ENCODE measurements around the gene PAK3.

Gene PAK3

DNA sequence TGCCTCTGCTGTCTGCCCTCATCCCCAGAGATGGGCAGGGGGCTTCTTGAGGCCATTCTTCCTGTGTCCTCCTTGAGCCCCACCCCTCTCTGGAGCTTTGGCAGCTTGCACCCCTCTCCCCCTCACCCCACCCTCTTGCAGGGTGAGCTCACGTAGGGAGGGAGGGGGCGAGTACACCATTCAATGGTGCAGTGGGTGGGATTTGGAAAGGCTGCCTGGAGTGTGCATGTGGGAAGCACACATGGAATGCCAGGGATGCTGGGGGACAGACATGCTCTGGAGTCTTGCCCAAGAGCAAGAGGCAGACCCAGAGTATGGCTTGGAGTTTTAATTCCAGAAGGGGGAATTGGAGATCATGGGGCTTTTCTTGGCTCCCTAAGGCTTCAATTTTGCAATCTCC lies 5.6 kb downstream of the PAK3 start:
- Histone ChIP-seq H3K36me3 (ENCODE audit: control insufficient read depth, low read length) (no peaks in the 10 kb centered on the region), H3K4me1 (ENCODE audit: control insufficient read depth, low read length) (no peaks in the 10 kb centered on the region)
- no peak for TF ChIP-seq EZH2phosphoT487 (IDR thresholded peaks at IDR 0.05; ENCODE audit: borderline replicate concordance, low read length)
- TF ChIP-seq, protein P1, sequence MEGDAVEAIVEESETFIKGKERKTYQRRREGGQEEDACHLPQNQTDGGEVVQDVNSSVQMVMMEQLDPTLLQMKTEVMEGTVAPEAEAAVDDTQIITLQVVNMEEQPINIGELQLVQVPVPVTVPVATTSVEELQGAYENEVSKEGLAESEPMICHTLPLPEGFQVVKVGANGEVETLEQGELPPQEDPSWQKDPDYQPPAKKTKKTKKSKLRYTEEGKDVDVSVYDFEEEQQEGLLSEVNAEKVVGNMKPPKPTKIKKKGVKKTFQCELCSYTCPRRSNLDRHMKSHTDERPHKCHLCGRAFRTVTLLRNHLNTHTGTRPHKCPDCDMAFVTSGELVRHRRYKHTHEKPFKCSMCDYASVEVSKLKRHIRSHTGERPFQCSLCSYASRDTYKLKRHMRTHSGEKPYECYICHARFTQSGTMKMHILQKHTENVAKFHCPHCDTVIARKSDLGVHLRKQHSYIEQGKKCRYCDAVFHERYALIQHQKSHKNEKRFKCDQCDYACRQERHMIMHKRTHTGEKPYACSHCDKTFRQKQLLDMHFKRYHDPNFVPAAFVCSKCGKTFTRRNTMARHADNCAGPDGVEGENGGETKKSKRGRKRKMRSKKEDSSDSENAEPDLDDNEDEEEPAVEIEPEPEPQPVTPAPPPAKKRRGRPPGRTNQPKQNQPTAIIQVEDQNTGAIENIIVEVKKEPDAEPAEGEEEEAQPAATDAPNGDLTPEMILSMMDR (IDR thresholded peaks at IDR 0.05; ENCODE audit: low read depth, low read length, poor library complexity, severe bottlenecking): no peak

DNA sequence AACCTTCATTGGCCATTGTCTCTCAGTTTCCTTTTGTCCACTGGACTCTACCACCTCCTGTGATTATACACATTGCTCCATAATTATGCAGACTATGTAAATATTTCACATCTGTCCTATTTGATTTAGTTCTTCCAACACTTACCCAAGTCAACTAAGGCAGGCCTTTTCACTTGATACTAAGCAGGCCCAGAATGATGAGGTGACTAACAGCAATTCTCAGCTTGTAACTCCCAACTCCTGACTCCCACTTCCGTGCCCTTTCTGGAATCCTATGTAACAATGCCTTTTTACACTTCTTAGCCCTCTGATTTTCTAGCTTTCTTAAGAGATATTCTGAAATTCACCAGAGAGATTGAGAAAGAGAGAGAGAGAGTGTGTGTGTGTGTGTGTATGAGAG lies 6.6 kb downstream of the PAK3 start:
- H3K4me3 ChIP-seq (ENCODE audit: low read length): no peak overlapping the region
- H3K4me2 ChIP-seq (ENCODE audit: low read length): no peak overlapping the region
- TF ChIP-seq, protein P1 (IDR thresholded peaks at IDR 0.05; ENCODE audit: low read depth, low read length, poor library complexity, severe bottlenecking): no peak
- TF ChIP-seq EZH2phosphoT487 (IDR thresholded peaks at IDR 0.05; ENCODE audit: borderline replicate concordance, low read length): no peak
- no peaks in the 10 kb centered on the region for H4K20me1 ChIP-seq (ENCODE audit: control insufficient read depth, insufficient read depth, low read depth, low read length)
- H3F3A ChIP-seq (ENCODE audit: control insufficient read depth, insufficient read depth): no peaks in the 10 kb centered on the region
- no peaks in the 10 kb centered on the region for H3K9me2 ChIP-seq (replicated peaks; ENCODE audit: control insufficient read depth, low read length)
- H3K27ac ChIP-seq (ENCODE audit: low read depth, low read length): no peak overlapping the region
- no peaks in the 10 kb centered on the region for H3K4me1 ChIP-seq (ENCODE audit: control insufficient read depth, low read length)
- H3K36me3 ChIP-seq (ENCODE audit: control insufficient read depth, low read length): no peaks in the 10 kb centered on the region
- H3K27me3 ChIP-seq (ENCODE audit: control insufficient read depth, low read length): no peaks in the 10 kb centered on the region
- no peaks in the 10 kb centered on the region for H3K79me2 ChIP-seq (ENCODE audit: control insufficient read depth, low read length)
- no peaks in the 10 kb centered on the region for H3K9me3 ChIP-seq (ENCODE audit: control insufficient read depth, insufficient read depth, low read length)

More for the DNA sequence above, 5.6 kb downstream of the PAK3 start:
- H3K79me2 ChIP-seq (ENCODE audit: control insufficient read depth, low read length): no peaks in the 10 kb centered on the region
- no peaks in the 10 kb centered on the region for H3K9me2 ChIP-seq (replicated peaks; ENCODE audit: control insufficient read depth, low read length)
- H3K27ac ChIP-seq (ENCODE audit: low read depth, low read length): no peak overlapping the region
- H4K20me1 ChIP-seq (ENCODE audit: control insufficient read depth, insufficient read depth, low read depth, low read length): no peaks in the 10 kb centered on the region
- no peaks in the 10 kb centered on the region for H3K27me3 ChIP-seq (ENCODE audit: control insufficient read depth, low read length)
- H3F3A ChIP-seq (ENCODE audit: control insufficient read depth, insufficient read depth): no peaks in the 10 kb centered on the region
- no peak overlapping the region for H3K4me3 ChIP-seq (ENCODE audit: low read length)
- H3K4me2 ChIP-seq (ENCODE audit: low read length): no peak overlapping the region
- no peaks in the 10 kb centered on the region for H3K9me3 ChIP-seq (ENCODE audit: control insufficient read depth, insufficient read depth, low read length)

DNA sequence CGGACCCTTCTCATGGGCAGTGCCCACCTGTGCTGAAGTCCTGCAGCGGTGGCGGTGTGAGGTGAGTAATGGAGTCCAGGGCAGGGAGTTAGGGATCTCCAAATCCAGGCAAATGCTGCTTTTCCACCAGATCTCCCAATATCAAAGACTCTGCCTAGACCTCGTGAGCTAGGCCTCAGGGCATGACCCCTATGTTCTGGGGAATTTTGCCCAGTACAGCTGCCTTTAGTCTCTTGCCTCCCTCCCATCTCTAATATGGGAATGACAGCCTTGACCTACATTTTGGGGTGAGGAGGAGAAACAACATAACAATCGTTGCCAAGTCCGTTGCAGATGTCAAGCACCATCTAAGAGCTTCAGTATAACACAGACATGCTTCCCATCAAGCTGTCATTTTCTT lies 7.3 kb downstream of the PAK3 start:
- Histone ChIP-seq H4K20me1 (ENCODE audit: control insufficient read depth, insufficient read depth, low read depth, low read length) (no peaks in the 10 kb centered on the region), H3K27ac (ENCODE audit: low read depth, low read length) (no peak overlapping the region), H3K9me3 (ENCODE audit: control insufficient read depth, insufficient read depth, low read length) (no peaks in the 10 kb centered on the region), H3K27me3 (ENCODE audit: control insufficient read depth, low read length) (no peaks in the 10 kb centered on the region), H3F3A (ENCODE audit: control insufficient read depth, insufficient read depth) (no peaks in the 10 kb centered on the region), H3K9me2 (replicated peaks; ENCODE audit: control insufficient read depth, low read length) (no peaks in the 10 kb centered on the region), H3K4me2 (ENCODE audit: low read length) (no peak overlapping the region), H3K4me1 (ENCODE audit: control insufficient read depth, low read length) (no peaks in the 10 kb centered on the region), H3K4me3 (ENCODE audit: low read length) (no peak overlapping the region), H3K79me2 (ENCODE audit: control insufficient read depth, low read length) (no peaks in the 10 kb centered on the region), H3K36me3 (ENCODE audit: control insufficient read depth, low read length) (no peaks in the 10 kb centered on the region)
- no peak for TF ChIP-seq EZH2phosphoT487 (IDR thresholded peaks at IDR 0.05; ENCODE audit: borderline replicate concordance, low read length)
- TF ChIP-seq, protein P1 (IDR thresholded peaks at IDR 0.05; ENCODE audit: low read depth, low read length, poor library complexity, severe bottlenecking): no peak

All from DOHH2 (cell line).